Body of pancreas (tissue), 4 donors: ENCODE measurements around the gene SCO2.

Source experiments
- CTCF ChIP-seq, 7 experiments: fragments of 450-650 bp in 4 of 7; fragments of 200-600 bp in 3 of 7; sonication (generic) in 3 of 7; IDR thresholded peaks; one replicate each; pipeline ENCODE4 v1.5.1; 2016 to 2019; ENCODE audit warnings: antibody characterized with exemption in 7 of 7
- POLR2A ChIP-seq, 3 donors: fragments of 450-650 bp; IDR thresholded peaks; one replicate each; pipeline ENCODE4 v1.6.1; 2016; ENCODE audit warnings: antibody characterized with exemption in 3 of 3, mild to moderate bottlenecking in 2 of 3

- TF ChIP-seq CTCF (IDR thresholded peaks at IDR 0.05): no peak
- no peak for TF ChIP-seq POLR2A (IDR thresholded peaks at IDR 0.05)
Observed at GRCh38 chr22:50553310-50553709, 27.9 kb upstream of the SCO2 start.
